Pons (tissue), 1 donor: Measurements from ENCODE around the gene HSD3B7.
"Not testable (repeated sequence)": the region's sequence is repeated elsewhere in the genome, so short reads cannot be mapped to it uniquely, and the experiment has no call there.

Source experiments
- DNase-seq: peaks from one replicate; pipeline ENCODE4 v3.0.0-alpha.2; 2016; ENCODE audit warnings: low spot score

The HSD3B7 gene

GRCh38 chr16:30984669-30985400 lies at the start of gene HSD3B7:
HSD3B7 (plus strand) TSS chr16:30985207; CDS start chr16:30985659, 452 bp downstream.
- peak; percentile 58 for DNase-seq

- no peak for DNase-seq
Measured at GRCh38 chr16:30937692-30938091, 47.3 kb upstream of the HSD3B7 start.

DNA sequence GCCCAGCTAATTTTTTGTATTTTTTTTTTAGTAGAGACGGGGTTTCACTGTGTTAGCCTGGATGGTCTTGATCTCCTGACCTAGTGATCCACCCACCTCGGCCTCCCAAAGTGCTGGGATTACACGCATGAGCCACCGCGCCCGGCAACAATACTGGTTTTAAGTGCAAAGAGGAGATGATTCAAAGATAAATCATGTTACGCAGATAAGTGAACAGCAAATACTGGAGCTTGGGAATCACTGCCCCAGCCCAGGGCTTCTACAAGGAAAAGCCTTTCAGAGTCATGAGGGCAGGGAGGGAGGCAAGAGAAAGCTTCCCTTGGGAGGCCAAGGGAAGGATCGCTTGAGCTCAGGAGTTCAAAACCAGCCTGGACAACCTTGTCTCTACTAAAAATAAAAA lies 45.4 kb upstream of the HSD3B7 start:
- not testable (repeated sequence) for DNase-seq

DNA sequence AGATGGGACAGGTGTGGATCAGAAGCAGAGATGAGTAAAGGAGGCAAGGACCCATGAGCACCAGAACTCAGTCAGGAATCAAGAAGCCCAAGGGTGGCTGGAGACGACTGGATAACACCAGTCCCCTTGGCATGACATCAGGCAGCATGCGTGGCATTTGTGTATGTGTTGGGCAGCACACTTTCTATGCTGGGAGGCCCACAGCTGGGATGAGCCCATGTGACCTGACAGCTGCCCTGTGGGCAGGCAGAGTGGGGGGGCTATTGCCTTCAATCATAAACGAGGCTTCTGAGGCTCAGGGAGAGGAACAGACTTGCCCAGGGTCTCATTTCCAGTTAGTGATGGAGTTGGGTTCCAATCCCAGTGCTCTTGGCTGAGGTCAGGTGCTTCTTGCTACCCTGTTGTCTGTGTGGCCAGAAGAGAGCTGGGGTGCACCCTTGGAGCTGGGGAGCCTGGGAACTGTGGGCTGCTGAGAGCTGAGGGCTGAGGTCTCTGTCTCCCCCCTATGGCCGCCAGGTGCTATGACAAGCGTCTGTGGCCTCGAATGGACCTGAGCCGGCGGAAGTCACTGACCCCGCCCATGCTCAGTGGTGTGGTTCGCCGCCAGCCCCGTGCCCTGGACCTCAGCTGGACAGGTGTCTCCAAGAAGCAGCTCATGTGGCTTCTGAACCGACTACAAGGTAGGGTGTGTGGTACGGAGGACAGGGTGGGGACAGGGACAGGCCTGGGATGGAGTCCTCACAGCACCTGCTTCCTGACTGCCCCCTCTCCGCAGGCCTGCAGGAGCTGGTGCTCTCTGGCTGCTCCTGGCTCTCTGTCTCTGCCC lies 43.2 kb upstream of the HSD3B7 start:
- peak; percentile 54 for DNase-seq

- no peak for DNase-seq
Measured at GRCh38 chr16:30942426-30942806, 42.6 kb upstream of the HSD3B7 start.

GRCh38 chr16:30944352-30944751 lies 40.7 kb upstream of the HSD3B7 start:
- DNase-seq = no peak

DNA sequence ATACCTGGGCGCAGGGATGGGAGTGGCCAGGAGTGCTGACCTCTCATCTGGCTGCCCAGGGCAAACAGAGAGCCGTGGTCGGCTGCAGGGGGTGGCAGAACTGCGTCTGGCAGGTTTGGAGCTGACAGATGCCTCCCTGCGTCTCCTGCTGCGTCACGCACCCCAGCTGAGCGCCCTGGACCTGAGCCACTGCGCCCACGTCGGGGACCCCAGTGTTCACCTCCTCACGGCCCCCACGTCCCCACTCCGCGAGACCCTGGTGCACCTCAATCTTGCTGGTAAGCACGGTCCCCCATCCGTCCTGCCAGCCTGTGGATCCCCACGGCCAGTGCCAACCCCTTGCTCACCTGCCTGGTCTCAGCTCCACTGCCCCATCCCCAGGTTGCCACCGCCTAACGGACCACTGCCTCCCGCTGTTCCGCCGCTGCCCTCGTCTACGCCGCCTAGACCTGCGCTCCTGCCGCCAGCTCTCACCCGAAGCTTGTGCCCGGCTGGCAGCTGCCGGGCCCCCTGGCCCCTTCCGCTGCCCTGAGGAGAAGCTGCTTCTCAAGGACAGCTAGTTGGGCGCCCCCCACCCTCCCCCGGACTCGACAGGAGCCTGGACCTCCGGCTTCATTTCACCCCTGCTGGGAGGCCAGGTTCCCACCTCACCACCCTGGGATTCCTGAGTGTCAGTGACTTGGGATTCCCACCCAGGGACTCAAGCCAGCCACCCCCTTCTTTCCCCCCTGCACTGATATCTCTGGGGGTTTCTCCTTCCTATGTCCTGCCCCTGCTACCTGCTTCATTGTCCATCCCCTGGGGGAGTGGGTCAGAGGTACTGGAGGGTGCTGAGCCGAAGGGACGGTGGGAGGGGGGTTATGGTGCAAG lies 38.1 kb upstream of the HSD3B7 start:
- DNase-seq = no peak

DNA sequence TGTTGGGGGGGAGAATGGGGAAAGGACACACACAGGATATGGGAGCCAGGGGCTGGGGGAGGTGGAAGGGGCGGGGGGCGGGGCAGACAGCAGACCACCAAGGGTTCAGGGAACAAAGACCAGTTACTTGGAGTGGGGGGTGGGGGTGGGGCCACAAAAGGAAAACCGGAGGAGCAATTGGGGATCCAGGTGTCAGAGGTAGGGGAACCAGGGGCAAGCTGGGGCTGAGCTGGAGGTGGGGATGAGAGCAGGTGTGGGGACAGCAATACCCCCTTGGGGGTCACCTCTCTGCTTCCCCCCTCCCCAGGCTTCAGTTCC lies 37.5 kb upstream of the HSD3B7 start:
- no peak for DNase-seq

- DNase-seq = peak; percentile 95
Measured at GRCh38 chr16:30947859-30948666, 36.9 kb upstream of the HSD3B7 start.

- peak; percentile 61 for DNase-seq
Measured at GRCh38 chr16:30948667-30949649, 36.0 kb upstream of the HSD3B7 start, which contains the start of gene ORAI3. ORAI3 (plus strand) TSS chr16:30949068; CDS start chr16:30949290, 222 bp downstream.

- no peak for DNase-seq
Measured at GRCh38 chr16:30949650-30950515, 35.1 kb upstream of the HSD3B7 start.

GRCh38 chr16:30950516-30951065 lies 34.4 kb upstream of the HSD3B7 start:
- DNase-seq = no peak

DNA sequence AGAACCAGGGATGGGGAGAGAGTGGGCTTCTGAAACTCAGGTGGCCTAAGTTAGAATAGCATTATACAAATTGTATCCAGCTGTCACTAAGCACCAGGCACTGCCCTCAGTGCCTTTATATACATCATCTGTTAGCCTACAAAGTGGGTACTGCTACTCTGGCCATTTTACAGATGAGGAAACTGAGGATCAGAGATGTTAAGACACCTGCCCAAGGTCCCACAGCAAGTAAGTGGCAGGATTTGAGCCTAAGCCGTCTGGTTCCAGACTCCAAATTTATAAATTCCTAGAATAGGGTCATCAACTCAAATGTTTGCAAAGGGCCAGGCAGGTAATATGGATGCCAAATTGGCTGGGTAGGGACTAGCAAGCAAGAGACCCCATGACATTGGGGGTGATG lies 33.8 kb upstream of the HSD3B7 start:
- DNase-seq = no peak

DNA sequence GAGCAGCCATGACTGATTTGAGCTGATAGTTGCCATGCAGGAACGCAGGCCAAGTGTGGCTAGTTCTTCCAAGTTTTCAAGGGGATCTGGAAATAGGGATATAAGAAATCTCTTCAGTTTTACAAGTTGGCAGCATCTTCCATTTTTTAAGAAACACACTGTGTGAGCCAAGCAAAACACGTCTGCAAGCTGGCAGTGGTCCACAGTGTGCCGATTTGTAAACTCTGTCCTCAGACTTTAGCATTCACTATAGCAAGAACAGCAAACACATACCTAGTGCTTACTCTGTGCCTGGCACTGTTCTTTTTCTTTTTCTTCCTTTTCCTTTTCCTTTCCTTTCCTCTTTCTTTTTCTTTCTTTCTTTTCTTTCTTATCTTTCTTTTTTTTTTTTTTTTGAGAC lies 33.3 kb upstream of the HSD3B7 start:
- no peak for DNase-seq

- DNase-seq = no peak
Measured at GRCh38 chr16:30953111-30953510, 31.9 kb upstream of the HSD3B7 start.

GRCh38 chr16:30953511-30954124 lies 31.4 kb upstream of the HSD3B7 start:
- peak; percentile 82 for DNase-seq

GRCh38 chr16:30954993-30955392 lies 30.0 kb upstream of the HSD3B7 start:
- DNase-seq = no peak

GRCh38 chr16:30956601-30957455 lies 28.2 kb upstream of the HSD3B7 start:
- DNase-seq = peak; percentile 60
